Stimulated activated CD8-positive, alpha-beta memory T cell treated with anti-CD3 and anti-CD28 coated beads, Interleukin-2, amount 100 ng/mL, for 1 hour (primary cell): ENCODE results near the gene PLPP4.

Experiments used
- DNase-seq, 2 donors: peaks; one replicate each; pipeline ENCODE4 v3.0.0-alpha.2; 2020; ENCODE audit warnings: low read depth in 2 of 2

Gene PLPP4

DNA sequence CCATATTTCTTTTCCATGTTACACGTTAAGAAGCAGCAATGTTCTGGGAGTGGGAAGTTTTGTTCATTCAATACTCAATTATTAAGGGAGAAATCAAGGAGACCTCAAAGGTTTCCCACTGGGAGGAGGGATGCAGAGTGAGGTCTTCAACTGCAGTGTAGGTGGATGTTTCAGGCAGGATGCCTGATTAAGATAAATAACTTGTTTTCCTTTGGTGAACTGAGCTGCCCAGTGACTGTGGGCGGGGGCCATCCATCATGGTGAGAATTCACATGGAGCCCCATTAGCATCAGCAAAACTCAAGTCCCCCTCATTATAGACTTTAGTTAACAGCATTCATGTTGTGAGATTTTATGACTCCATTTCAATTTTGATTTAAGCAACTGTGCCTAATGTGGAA, 121.1 kb downstream of the PLPP4 start:
- no peak for DNase-seq

DNA sequence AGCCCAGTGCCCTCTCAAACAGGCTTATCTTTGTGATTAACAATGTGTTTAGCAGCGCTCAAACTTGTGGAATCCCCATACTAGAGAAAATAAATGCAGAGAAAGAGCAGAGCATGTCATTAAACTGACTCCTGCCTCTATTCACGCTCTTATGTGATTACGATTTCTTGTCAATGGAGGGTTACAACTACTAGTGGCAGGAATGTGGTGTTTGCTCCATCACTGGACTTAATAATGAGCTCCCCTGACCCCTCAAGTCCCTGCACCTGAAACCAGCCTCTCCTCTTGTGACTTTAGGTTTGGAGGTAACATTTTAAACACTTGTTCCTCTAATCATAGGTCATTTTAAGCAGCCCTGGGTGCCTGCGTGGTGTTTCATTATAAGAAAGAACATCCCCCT, 121.9 kb downstream of the PLPP4 start:
- no peak for DNase-seq

DNA sequence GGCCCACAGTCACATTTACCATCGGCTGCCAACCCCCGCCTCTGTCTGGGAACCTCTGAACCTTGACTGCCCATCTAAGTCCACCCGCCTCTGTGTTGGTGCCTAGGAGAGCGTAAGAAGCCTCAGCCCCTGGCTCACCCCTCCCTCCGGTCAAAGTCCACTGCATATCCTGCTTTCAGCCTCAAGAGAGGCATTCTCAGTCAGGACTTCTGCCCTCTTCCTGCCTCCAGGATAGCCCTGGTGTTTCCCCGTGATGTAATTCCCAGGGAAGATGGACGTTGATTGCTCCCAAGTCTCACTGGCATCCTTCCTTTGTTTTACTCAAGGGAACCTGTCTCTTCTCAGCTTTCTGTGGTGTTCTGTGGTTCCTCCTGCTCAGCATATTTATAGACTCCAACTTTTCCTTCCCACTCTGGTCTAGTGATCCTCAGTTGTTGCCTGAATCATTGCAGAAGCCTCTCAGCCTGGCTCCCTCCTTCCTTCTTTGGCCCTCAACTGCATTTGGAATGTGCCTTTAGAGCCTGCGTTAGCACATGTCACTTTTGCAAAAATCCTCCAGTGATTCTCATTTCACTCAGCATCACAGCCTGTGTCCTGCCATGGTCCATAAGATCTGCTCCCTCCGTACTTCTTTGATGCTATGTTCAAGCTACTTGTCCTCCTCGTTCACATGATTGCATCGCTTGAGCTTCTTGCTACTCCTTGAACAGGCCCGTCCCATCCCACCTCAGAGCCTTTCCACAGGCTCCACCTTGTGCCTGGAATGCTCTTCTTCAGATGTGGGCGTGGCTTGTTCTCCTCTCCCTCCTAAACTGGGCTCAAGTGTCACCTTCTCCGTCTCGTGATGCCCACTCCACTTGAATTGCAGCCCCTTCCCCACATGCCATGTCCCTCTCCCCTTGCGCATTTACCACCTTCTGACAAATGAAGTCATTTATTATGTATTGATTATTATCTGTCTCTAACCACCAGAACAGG, 124.2 kb downstream of the PLPP4 start:
- no peak for DNase-seq

DNA sequence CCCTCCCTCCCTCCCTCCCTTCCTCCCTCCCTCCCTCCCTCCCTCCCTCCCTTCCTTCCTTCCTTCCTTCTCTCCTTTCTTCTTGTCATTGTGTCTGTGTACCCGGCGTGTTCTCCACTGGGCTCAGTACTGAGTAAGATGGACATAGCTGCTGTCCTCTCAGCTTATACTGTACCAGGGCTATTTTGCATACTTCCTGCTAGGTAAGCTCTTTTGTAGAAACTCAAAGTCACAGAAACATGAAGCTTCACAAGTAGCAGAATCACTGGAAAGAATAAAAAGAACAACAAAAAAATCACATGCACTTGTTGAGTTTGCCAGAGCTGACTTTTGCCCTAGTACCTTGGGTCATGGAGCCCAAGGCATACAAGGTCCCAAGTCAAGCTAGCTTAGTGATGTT, 125.7 kb downstream of the PLPP4 start:
- DNase-seq, result no peak

DNA sequence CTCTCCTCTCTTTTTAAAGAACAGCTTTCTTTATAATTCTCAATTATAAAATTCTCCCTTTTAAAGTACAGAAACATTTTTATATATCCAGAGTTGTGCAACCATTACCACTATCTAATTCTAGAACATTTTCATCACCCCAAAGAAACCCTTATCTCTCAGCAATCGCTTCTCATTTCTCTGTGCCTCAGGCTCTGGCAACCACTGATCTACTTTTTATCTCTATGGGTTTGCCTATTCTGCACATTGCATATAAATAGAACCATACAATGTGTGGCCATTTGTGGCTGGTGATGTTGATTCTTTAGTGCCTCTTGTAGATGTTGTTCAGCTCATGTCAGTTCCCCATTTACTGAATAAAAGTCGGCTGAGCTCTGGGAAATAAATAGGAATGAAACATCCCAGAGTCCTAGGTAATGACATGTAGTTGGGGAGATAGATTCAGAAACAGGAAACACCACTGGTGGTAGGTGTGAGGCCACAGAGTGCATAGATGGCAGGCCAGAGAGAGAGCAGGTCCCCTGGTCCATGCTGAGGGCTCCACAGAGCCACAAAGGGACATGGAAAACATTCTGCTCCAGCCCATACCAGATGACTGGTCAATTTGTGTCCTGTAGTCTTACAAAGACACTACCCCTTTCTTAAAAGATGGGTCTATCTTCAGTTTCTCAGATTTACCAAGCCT, 126.5 kb downstream of the PLPP4 start:
- DNase-seq, result no peak

DNA sequence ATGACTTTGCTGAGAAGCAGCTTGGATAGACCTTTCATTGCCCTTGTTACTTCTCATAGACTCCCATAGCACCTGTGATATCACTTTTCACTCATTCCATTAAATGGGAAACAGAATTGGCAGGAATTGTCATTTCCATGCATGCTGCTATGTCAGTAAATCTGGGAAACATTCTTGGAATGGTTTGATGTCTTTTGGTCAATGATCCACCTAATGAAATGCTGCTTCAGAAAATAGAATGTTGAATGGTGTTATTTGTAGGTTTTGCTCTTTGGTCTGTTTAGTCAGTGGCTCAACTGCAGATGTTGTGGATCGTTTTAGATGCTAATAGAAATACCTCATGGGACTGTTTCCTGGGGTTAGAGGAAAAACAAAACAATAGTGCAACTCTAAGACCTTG, 127.8 kb downstream of the PLPP4 start:
- DNase-seq, result no peak

DNA sequence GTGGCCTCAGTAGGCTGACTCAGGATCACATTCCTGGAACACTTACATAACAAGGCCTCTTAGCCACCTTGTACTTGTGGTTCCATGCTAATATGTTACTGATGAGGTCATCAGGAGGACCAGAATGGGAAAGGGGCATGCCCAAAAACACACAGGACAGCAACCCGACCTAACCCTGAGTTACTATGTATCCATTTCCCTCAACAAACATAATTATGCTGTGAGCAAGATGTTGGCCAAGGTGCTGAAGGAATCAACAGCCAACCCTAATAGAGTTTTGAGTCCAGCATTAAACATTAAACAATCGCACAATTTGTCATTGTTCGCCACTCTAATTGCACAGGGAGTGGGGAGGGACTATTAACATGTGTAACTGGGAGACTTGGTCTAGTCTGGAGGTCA, 129.4 kb downstream of the PLPP4 start:
- no peak for DNase-seq

DNA sequence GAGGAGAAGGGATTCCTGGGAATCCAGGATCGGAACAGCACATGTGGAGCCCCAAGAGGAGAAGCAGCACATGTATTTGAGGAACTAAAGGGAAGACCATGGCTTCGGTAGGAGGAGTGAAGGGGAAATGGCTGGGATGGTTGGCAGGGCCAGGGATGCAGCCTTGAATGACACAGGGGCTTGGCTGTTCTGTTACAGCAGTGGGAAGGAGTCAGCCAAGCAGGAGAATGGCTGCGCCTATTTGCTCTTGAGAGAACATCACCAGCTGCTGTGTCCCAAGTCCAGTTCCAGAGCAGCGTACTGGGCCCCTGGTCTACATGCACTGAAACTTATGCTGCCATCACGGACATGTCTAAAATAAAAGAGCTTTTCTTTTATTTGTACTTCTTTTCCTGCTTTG, 130.0 kb downstream of the PLPP4 start:
- no peak for DNase-seq

DNA sequence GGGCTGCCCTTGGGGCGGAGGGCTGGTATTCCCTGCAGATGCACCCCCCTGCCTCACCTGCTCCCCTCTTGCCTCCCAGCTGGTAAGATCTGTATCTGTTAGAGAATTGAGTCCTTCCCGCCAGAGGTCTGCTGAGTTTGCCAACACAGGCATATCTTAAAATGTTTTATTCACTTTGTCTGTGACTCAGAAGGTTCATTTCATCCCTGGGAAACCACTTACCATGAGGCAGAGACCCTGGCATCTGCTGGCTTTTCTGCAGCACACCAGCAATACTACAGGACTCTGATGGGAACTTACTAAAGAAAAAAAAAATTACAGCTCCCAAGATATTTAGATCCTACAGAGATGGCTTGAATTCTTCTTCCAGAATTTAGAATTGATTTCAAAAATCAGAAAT, 131.3 kb downstream of the PLPP4 start:
- DNase-seq, result no peak

DNA sequence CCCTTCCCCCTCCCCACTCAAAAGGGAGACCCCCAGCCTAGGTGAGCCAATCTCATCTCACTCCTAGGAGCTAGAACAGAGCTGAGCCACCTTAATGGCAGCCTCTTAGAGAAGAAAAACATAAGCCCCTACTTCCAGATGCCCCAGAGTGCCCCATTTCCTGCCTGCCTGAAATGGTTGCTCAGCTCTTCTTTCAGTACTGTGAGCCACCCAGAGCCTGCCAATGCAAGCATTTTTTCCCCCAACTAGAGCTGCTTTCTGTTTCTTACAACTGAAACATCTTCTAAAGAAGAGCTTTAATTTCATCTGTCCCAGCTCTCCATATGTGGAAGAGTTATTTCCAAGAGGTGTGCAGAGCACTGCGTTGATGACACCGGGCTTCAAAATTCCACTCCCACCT, 136.7 kb downstream of the PLPP4 start:
- no peak for DNase-seq

DNA sequence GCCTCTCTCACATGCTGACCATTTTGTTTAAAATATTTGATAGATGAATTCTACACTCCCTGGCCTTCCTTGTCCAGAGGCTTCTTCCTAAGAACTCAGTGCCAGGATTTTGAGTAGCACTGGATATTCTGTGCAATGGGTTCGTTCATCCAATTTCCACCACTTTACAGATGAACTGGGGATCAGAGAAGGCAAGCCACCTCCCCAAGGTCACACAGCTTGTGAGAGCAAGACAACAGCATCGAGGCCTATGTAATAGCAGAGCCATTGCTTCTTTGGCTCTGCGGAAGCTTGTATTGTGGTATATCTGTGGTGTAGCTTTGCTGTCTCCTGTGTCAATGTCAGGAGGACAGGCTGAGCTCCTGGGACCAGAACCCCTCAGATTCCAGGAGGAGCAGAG, 140.9 kb downstream of the PLPP4 start:
- no peak for DNase-seq

DNA sequence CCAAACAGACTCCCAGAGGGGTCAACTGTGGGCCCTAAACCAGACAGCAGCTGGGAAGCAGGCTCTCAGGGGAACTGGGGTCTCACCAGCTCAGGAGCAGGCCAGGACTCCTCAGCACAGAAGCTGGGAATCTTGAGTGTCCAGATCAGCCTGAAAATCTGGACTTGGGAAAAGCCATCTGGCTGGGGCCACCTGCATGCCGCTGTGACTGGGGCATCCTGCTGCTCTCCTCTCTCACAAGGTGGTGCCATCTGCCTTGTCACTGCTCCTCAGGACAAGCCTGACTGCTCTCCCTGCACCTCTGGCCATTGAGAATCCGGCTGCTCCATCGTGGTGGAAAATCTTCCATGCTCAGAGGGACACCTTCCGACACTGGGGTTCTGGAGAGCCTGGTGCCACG, 141.4 kb downstream of the PLPP4 start:
- no peak for DNase-seq

DNA sequence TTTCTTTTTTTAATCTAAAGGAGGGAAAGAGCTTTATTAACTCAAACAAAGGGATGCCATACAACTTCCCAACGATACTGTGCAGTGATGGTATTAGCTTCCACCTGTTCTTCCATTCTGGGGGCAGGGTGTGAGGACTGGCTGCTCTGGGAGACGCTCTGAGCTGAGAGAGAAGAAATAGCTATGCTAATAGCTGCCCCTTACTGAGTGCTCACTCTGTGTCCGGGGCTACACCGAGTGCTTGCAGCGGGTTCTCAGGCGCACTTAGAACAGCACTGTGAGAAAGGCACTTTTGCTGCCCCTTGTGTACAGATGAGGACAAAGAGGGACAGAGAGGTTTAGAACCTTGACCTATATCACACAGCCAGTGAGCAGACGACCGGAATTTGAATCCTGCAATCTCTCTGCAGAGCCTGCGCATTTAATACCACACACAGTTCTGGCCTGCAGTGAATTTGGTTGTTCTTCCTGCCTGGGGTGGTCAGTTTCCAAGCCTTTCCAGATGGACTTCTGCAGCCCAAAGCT, 142.2 kb downstream of the PLPP4 start:
- no peak for DNase-seq

DNA sequence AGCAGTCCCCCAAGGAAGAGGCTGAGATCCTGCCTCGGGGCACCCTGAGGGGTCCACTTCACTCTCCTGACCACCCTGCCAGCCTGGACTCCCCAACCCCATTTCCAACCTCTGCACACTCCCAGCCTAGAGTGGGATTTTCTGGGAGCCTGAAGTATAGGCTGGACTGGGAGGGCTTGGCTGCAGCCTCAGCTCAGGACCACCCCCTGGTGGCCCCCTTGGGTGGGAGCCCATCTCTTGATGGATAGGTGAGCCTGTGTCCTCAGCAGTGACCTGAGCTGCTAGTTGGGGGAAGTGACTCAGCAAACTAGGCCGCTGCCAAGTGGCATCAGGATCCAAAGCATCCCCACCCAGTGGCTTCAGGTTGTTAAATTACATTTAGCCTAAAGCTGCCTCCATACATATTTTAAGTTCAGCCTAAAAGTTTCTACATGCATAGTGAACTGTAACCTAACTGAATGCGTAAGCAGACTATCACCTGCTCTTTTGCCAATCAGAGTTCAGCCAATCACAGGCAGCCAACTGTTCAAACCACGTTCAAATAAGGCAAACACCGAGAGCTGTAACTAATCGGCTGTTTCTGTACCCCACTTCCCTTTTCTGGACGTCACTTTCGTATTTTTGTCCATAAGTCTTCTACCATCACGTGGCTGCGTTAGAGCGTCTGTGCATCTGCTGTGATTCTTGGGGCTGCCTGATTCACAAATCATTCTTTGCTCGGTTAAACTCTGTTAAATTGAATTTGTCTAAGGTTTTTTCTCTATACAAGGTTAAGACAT, 144.0 kb downstream of the PLPP4 start:
- DNase-seq, result no peak

DNA sequence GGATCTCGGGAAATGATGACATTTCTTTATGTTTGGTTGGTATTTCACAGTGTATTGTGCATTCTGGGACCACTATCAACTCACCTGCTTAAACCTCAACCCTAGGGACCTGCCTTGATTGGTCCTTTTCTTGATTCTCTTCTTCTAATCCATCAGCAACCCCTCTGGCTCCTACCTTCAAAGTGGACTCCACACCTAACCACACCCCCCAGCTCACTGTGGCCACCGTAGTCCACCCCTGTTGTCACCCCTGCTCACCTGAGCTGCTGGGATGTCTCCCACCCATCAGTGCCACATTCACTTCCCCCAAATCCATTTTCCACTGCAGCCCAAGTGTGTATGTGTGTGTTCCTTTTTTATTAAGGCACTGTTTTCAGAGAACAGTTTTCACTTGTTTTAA, 145.0 kb downstream of the PLPP4 start:
- no peak for DNase-seq

DNA sequence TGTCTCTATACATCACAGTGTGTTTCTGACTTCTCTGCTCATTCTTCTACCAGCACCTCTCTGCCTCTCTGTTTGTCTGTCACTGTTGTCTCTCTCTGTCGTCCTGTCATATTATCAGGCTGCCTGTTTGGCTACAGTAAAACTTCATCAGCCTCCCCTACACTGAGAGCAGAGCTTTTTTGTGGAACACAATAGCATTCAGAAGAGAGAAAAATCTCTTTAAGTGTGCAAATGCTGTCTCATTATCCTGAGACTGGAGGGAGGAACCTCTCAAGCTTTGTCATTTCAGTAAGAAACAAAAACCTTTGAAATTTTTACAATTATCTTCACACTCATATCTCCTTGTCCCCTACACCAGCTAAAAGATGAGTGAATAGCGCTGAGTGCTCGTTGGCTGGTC, 148.4 kb downstream of the PLPP4 start:
- DNase-seq, result no peak

DNA sequence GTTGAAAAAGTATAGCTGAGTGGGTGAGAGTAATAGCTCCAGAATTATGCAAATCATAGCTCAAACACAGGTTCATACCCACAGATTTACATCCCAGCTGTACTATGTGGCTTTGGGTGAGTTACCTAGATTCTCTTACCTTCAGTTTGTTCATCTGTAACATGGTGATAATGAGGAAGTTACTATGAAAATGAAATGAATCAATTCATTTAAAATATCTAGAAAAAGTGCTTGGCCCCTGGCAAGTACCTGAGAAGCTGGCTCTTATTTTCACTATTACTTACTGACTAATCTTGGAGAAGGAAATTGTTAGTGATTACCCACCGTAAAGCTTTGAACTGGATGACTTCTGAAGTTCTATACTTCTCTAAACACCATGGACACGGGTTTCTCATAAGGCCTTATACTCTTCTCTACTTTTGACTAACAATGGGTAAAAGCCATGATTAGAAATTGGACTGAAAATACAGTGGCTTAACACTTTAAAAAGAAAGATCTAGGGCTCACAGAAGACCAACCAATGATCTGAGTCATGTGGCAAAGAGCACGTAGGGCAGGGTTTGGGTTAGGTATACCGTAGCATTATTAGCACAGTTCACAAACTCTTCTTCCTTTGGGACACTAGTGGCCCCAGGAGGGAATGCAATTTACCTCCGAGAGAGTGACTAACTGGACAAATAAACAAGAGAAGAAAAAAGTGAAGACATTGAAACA, 149.2 kb downstream of the PLPP4 start:
- no peak for DNase-seq

DNA sequence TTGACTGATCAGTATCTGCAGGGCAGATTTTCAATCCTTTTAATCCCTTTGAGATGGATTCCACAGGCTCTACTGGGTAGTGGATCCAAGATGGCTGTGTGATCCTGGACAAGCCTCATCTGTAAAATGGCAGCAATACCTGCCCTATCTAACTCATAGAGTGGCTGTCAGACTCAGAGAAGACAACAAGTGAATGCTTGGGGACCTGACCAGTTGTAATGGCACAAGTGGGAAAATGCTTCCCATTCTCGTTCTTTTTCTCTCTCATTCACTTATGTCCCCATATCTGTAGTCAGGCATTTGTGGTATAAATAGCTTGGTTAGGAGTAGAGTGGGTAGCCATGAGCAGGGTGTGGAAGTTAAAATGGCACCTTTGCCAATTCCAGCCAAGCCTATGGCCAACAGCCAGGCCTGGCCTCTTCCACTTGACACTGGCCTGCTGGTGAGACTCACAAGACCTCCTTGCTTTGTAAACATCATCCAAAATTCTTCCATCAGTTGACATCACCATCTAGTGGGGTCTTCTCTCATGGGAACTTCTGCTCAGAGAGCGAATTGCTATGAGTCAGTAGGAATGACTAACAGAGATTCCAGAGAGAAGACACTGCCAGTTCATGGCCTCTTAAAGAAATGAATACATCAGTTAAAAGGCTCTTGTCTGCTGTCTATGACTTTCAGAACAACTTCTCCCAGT, 150.1 kb downstream of the PLPP4 start:
- DNase-seq, result no peak

DNA sequence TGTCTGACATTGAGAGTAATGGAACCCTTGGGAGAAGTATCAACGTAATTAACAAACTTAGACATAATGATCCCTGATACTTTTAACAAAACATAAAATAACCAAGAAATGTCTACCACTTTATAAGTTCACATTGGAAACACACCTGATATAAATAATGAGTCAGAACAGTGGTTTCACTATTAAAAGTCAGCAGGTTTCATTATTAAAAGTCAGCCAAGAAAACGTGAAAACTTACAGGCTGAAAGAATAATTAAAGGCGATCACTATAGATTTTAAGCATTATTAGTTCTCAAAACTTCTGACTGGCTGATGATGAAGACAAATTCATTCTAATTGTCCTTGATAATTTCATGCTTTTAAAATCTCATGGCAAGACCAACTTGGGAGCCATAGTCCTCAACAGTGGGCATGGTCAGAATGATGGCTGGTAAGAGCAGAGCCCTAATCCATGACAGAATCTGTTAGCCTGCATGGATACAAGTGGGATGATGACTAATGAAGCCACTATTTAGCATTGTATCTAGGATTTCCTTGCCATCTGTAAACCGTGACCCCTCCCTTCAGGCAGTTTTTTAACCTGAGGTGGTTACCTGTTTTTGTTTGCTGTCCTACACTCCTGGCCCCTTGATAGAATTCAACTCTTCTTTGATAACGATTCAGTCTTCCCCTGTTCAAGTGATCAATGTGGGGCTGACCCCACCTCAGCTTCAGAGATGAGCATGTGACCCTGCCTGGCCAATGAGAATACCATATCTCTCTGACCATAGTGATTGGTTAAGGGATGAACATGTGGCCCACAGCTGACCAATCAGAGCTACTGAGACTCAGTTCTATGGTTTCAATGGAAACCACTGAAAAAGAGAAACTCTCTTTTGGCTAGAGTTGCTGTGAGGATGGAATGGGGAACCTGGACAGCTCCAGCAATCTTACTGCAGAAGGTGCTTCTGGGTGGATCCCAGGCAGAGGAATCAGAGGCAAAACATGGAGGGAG, 151.0 kb downstream of the PLPP4 start:
- DNase-seq, result no peak

DNA sequence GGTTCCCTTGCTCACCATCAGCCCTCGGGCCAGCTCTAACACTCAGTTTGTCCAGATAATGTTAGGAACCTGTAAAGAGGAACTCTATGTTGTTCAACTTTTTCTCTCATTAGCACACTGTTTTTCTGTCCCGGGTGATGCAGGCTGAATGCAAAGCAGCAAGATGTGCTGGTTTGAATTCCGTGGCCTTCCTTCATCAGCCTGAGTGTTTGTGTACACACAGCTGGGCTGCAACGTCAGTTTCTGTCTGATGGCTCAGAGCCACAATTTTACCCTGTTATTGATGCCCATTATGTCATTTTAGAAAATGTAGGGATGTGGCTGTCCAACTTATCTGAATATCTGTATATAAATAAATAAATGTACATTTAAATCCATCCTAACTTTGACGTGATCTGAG, 152.0 kb downstream of the PLPP4 start:
- no peak for DNase-seq
